HG03457 (cell line): ENCODE results near the gene QSOX2.

Source experiments
- ATAC-seq: cut with Tn5 transposase; IDR thresholded peaks from one replicate; pipeline ENCODE4 v1.9.1; 2021; ENCODE audit warnings: moderate number of reproducible peaks; ENCODE audit not compliant: unreplicated experiment

Gene QSOX2

GRCh38 chr9:136178061-136178772 lies 67.4 kb downstream of the QSOX2 start:
- ATAC-seq = no peak

- no peak for ATAC-seq
Measured at GRCh38 chr9:136177224-136177623, 68.4 kb downstream of the QSOX2 start.

DNA sequence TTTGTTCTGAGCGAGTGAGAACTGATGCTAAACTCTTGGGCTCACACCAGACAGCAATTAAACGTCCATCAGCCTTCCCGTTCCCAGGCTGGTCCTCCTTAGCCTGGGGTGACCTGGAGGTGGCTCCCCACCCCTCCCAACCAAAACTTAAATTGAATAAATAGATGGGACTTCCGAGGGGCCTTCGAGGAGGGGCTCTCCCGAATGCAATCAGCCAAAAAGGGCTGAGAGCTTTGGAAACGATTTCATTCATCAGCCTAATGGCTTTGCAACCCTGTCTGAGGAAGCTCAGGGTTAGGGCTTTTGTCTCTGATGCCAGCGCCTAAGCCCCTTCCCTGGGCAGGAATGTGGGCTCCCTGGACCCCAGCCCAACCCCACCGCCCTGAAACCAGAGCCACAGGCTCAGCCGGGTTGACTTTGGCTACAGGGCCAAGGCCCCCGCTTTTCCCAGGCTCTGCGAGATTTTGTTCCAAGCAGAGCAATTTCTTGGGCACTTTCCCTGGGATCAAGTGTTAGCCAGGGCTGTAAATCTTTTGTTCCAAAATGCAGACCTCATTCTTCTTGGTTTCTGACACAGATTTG lies 69.9 kb downstream of the QSOX2 start:
- ATAC-seq = no peak

- no peak for ATAC-seq
Measured at GRCh38 chr9:136174779-136175615, 70.6 kb downstream of the QSOX2 start.

DNA sequence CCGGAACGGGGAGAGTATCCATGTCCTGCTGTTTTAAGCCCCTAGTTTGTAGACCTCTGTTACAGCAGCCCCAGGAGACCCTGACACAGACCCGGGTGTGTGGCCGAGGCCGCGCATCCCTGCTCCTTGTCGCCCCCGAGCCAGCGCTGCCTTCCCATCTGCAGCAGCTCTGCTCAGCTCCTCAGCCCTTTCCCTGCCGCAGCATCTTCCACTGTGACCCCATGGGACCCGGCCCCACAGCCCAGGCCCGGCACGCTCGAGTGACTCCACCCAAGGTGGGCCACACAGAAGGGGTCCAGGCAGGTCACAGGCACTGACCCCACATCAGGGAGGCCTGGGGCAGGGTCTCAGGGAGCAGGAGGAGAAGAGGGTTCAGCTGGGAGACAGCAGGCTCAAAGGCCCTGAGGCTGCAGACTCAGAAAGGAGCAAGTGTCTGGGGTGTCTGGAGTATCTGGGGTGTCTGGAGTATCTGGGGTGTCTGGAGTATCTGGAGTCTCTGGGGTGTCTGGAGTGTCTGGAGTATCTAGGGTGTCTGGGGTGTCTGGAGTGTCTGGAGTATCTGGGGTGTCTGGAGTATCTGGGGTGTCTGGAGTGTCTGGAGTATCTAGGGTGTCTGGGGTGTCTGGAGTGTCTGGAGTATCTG lies 71.8 kb downstream of the QSOX2 start:
- ATAC-seq = no peak

- ATAC-seq = no peak
Measured at GRCh38 chr9:136172412-136173079, 73.1 kb downstream of the QSOX2 start.

- ATAC-seq = no peak
Measured at GRCh38 chr9:136171801-136172411, 73.7 kb downstream of the QSOX2 start.

DNA sequence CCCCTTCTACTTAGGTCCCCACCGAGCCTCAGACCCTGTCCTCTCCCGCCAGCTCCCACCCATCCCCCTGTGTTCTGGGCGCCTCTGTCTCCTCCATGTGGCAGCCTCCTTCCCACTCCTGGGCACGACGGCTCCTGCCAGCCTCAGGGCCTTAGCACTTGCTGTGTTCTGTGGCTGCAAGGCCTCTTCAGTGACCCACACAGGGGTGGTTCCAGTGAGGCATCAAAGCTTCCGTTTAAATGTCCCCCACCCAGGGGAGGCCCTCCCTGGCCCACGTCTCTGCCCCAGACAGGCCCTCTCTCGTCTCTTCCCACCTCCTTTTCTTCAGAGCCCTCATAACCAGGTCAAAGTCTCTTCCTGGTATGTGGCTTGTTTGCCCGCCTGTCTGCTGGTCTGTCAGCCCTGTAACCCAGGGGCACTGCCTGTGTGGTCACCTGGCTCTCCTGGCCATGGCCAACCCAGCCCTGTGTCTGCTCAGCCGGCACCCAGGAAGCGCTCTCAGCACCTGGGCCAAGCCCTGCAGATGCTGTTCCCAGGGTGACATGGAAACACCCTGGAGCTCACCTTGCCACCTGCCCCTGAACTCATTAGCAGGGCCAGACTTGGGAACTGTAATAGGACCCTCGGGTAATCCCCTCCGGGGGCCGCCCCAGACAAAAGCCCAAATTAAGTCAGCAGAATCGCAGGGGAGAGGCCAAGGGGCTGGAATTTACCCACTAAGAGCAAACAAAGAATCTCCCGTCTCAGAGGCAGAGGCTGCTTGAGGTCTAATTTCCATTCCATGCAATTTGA lies 74.4 kb downstream of the QSOX2 start:
- no peak for ATAC-seq

GRCh38 chr9:136170006-136170901 lies 75.4 kb downstream of the QSOX2 start:
- no peak for ATAC-seq

DNA sequence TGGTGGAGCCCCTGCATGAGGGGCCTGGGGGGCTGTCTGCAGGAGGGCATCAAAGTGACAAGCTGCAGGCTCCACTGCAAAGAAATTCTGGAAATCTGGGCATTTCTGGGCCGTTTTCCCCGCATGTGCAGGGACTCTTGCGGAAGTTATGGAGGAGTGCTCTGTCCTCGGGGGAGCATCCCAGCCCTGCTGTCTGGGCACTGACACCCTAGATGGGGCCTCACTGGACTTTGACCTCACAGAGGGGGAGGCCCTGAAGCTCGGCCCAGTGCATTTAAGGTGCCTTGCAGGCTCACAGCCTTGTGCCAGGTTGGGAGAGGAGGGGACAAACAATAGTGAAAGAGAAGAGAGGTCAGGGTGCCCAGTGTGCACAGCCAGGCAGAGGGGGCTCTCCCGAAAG lies 76.1 kb downstream of the QSOX2 start:
- no peak for ATAC-seq

- no peak for ATAC-seq
Measured at GRCh38 chr9:136163248-136163850, 82.3 kb downstream of the QSOX2 start.

DNA sequence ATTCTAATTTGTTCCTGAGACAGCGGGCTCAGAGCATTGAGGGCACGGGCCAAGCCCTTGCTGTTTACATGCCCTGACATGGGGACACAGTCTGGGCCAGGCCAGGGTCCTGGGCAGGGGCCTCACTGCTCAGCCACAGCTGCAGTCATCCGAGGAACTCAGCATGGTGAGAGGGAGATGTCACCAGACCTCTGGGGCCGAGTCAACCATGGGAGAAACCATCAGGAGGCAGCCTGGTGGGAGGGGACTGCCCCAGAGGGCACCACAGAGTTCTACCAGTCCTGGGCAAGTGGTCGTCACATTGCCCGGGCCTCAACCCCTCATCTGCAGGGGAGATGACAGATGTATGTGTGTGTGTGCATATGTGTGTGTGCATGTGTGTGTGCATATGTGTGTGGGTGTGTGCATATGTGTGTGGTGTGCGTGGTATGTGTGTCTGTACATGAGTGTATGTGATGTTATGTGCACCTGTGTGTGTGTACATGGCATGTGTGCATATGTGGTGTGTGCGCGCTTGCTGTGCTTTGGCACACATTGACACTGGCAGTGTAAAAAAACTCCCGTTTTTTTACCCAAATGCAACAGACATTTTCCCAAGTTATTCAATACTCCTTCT lies 84.5 kb downstream of the QSOX2 start:
- no peak for ATAC-seq

DNA sequence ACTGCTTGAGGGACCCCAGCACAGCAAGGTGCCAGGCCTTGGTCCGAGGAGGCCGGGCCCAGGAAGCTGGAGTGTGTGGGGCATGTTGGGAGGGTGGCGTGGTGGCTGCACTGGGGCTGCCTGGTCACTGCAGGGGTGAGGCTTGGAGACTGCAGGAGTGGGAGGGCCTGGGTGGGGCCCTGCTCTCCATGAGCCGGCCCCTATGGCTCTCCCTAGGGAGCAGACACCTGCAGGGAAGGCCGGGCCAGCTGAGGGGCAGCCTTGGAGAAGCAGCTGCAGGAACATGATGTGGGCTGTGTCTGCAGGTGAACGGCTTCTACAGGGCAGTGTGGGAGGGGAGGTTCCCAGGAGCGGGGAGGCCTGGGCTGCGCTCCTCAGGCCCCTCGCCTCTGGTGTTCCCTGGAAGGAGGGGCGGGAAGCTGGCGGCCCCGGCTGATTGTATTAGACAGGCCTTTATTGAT lies 85.2 kb downstream of the QSOX2 start:
- no peak for ATAC-seq

GRCh38 chr9:136159851-136160250 lies 85.8 kb downstream of the QSOX2 start:
- ATAC-seq = no peak

DNA sequence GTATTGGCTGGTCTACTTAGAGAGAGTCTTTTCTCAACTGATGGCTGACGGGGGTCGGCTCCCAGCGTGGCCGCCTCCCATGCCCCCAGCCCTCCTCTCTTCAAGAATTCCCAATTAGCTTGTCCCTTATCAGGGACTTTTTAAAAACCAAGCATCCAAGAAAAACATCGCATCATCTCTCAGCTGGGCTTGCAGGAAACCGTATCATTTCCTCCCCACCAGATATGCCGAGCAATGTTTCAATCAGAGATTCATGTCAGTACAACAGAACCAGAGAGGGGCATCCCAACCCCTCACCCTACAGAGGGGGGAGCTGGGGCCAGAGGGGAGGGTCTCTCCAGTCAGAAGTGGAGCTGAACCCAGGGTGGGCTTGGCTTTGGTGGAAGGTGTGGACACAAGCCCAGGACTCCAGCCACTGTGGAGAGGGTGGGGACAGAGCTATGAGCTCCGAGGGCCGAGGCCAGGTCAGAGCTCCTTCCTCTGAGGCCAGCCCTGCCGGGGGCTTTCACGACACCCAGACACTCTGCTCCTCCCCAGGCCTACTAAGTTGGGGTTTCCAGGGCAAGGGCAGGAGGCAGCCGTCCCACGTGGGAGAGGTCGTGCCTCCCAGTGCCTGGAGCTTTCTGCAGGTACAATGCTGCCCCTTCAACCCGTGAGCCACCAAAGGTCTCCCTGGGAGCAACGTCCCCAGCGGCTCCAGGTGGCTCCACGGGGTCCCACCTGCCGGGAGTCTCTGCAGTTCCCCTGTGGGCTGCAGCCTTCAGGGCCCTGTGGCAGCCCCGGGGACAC lies 87.9 kb downstream of the QSOX2 start:
- ATAC-seq = no peak
